Tibial artery (tissue), 4 donors: ENCODE results near the gene FOXL2NB.

ENCODE experiments used
- DNase-seq, 2 donors: peaks; one replicate each; pipeline ENCODE4 v3.0.0-alpha.2; 2019
- H3K27ac ChIP-seq, 2 donors: fragments of 200-600 bp; sonication (generic) in 1 of 2; 1 replicate in 1 of 2; 2 replicates in 1 of 2; pipeline ENCODE4 v1.5.1; 2018 to 2019; ENCODE audit warnings: mild to moderate bottlenecking in 1 of 2
- H3K27me3 ChIP-seq, 2 donors: fragments of 200-600 bp; sonication (generic) in 1 of 2; one replicate each; pipeline versions ENCODE4 v1.5.1 to v1.6.0; 2016 to 2019
- H3K36me3 ChIP-seq, 3 donors: fragments of 200-600 bp; sonication (generic) in 2 of 3; one replicate each; pipeline ENCODE4 v1.5.1; 2016 to 2019; ENCODE audit warnings: mild to moderate bottlenecking in 2 of 3
- H3K4me1 ChIP-seq, 4 donors: fragments of 200-600 bp; sonication (generic) in 2 of 4; 1 replicate in 3 of 4; 2 replicates in 1 of 4; pipeline ENCODE4 v1.5.1; 2016 to 2019
- H3K4me3 ChIP-seq, 2 donors: fragments of 200-600 bp; sonication (generic) in 1 of 2; 1 replicate in 1 of 2; 2 replicates in 1 of 2; pipeline ENCODE4 v1.5.1; 2018 to 2019; ENCODE audit warnings: mild to moderate bottlenecking in 2 of 2
- H3K9me3 ChIP-seq, 3 donors: fragments of 200-600 bp; sonication (generic) in 1 of 3; one replicate each; pipeline ENCODE4 v1.5.1; 2016 to 2019
- intact Hi-C: fragments of 100-400 bp; cut with DNase I; formaldehyde crosslinking; loops from one replicate; pipeline ENCODE4 v1.15.0; 2023; ENCODE audit warnings: low total_unique reads
- TF ChIP-seq, protein P1 (sequence below), 2 experiments: fragments of 200-600 bp in 1 of 2; fragments of 450-650 bp in 1 of 2; IDR thresholded peaks; one replicate each; pipeline ENCODE4 v1.5.1; 2017 to 2019; ENCODE audit warnings: antibody characterized with exemption in 2 of 2, mild to moderate bottlenecking in 1 of 2, moderate library complexity in 1 of 2

FOXL2NB gene

GRCh38 chr3:138949445-138950005 is 2.5 kb downstream of the FOXL2NB start:
- Histone ChIP-seq H3K27ac (no peak overlapping the region), H3K9me3 (no peaks in the 10 kb centered on the region), H3K4me1 (peaks cover 0 to 42% (median 34%) of the 10 kb centered on the region in 4 donors), H3K4me3 (peak overlapping the region; percentile 29 to 46), H3K36me3 (no peaks in the 10 kb centered on the region), H3K27me3 (peaks cover 3 to 76% of the 10 kb centered on the region in 2 donors)
- no peak for DNase-seq
- TF ChIP-seq, protein P1, sequence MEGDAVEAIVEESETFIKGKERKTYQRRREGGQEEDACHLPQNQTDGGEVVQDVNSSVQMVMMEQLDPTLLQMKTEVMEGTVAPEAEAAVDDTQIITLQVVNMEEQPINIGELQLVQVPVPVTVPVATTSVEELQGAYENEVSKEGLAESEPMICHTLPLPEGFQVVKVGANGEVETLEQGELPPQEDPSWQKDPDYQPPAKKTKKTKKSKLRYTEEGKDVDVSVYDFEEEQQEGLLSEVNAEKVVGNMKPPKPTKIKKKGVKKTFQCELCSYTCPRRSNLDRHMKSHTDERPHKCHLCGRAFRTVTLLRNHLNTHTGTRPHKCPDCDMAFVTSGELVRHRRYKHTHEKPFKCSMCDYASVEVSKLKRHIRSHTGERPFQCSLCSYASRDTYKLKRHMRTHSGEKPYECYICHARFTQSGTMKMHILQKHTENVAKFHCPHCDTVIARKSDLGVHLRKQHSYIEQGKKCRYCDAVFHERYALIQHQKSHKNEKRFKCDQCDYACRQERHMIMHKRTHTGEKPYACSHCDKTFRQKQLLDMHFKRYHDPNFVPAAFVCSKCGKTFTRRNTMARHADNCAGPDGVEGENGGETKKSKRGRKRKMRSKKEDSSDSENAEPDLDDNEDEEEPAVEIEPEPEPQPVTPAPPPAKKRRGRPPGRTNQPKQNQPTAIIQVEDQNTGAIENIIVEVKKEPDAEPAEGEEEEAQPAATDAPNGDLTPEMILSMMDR (IDR thresholded peaks at IDR 0.05) = no peak
- intact Hi-C loops = no loop called here

DNA sequence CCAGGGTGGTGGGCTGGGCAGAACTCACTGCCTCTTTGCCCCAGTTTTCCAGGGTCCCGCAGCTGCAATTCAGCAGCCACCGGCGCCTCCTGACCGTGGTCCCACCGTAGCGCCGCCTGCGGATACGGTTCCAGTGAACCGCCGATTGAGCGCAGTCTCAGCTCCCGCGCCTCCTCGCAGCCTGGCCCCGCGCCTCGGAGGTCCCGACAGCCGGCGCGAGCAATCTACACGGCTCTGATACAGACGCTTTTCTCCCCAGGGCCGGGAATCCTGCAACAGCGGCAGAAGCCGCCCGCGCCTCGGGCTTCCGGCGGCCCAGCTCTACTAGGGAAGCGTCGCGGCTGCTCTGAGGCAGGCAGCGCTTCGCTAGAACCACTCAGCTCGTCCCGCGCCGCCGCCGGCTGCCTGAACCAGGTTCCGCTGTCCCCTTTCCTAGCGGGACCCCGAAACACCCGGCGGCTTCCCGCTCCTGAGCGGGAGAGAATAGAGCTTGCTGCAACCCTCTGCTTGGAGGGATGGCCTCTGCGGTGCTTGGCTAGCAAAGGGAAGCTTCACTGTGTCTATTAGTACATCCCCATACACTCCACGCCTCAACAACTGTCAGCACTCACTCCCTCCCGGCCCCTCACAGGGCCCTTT is 3.1 kb downstream of the FOXL2NB start:
- H3K36me3 ChIP-seq = no peaks in the 10 kb centered on the region
- peaks cover 3 to 74% of the 10 kb centered on the region in 2 donors for H3K27me3 ChIP-seq
- peaks cover 0 to 36% (median 31%) of the 10 kb centered on the region in 4 donors for H3K4me1 ChIP-seq
- H3K27ac ChIP-seq = no peak overlapping the region
- H3K9me3 ChIP-seq = no peaks in the 10 kb centered on the region
- intact Hi-C loops = no loop called here
- TF ChIP-seq, protein P1 (IDR thresholded peaks at IDR 0.05) = no peak
- DNase-seq = no peak
- peak overlapping the region; percentile 29 to 46 for H3K4me3 ChIP-seq

DNA sequence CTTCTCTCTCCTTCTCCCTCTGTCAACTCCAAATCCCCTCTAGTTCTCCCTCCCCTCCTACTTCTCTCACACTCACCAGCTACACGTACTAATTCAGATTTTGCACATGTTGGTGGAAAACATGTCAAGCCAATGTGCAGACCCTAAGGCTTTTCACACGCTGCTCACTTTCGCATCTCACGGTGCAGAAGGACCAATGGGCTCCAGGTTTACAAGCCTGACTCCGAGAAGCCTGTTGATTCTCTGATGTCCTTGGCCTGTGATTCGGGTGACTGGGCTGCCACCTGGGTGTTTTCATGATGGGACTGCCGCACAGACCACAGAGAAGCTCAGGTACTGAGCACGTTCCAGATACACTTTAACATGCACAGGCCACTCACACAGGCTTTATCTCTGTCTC is 3.7 kb downstream of the FOXL2NB start:
- Histone ChIP-seq H3K27me3 (peaks cover 3 to 75% of the 10 kb centered on the region in 2 donors), H3K36me3 (no peaks in the 10 kb centered on the region), H3K4me1 (peaks cover 0 to 30% (median 26%) of the 10 kb centered on the region in 4 donors), H3K4me3 (no peak overlapping the region), H3K9me3 (no peaks in the 10 kb centered on the region), H3K27ac (no peak overlapping the region)
- DNase-seq = no peak
- TF ChIP-seq, protein P1 (IDR thresholded peaks at IDR 0.05) = no peak
- intact Hi-C loops = no loop called here

DNA sequence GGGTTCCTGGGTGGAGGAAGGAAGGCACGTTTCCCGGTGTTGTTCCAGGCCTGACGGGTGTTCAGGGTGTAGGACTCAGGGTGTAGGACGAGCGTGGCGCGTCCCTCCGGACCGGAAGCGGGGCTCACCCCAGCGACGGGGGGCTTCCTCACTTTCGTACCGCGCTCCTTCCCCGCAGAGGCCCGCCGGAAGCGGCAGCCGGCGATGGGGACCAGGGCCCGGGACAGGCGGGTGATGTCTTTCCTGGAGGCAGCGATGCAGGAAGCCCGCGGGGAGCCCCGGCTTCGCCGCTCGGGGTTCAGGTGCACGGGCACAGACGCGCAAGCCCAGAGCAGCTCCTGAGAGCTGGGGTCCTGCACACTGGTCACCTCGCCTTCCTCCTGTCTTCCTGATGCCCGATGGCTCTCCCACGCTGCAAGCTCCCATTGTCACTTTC is 13.4 kb downstream of the FOXL2NB start:
- TF ChIP-seq, protein P1 (IDR thresholded peaks at IDR 0.05) = no peak
- no peak overlapping the region for H3K4me3 ChIP-seq
- no peak overlapping the region for H3K27ac ChIP-seq
- peaks cover 0 to 6% (median 0%) of the 10 kb centered on the region in 4 donors for H3K4me1 ChIP-seq
- no peaks in the 10 kb centered on the region for H3K36me3 ChIP-seq
- intact Hi-C loops = no loop called here
- H3K9me3 ChIP-seq = peaks cover 0 to 11% (median 4%) of the 10 kb centered on the region in 3 donors
- no peak for DNase-seq
- peaks cover 0 to 48% of the 10 kb centered on the region in 2 donors for H3K27me3 ChIP-seq

- no peak overlapping the region for H3K27ac ChIP-seq
- no peaks in the 10 kb centered on the region for H3K36me3 ChIP-seq
- DNase-seq = no peak
- peaks cover 5 to 20% (median 10%) of the 10 kb centered on the region in 3 donors for H3K9me3 ChIP-seq
- TF ChIP-seq, protein P1 (IDR thresholded peaks at IDR 0.05) = no peak
- H3K4me1 ChIP-seq = peaks cover 0 to 6% (median 0%) of the 10 kb centered on the region in 4 donors
- peaks cover 0 to 42% of the 10 kb centered on the region in 2 donors for H3K27me3 ChIP-seq
- intact Hi-C loops = no loop called here
- no peak overlapping the region for H3K4me3 ChIP-seq
Measured at GRCh38 chr3:138962854-138963560, 16.0 kb downstream of the FOXL2NB start.
